ENCODE data around the gene GRPR.

- no peak for TF ChIP-seq CTCF (IDR thresholded peaks at IDR 0.05)
- no peak for TF ChIP-seq POLR2A (IDR thresholded peaks at IDR 0.05)
These were observed 47.7 kb downstream of the GRPR start for GRCh38 chrX:16171039-16171438.
